Smooth muscle cell (in vitro differentiated cells): Measurements from ENCODE around the gene PHLDA1. TPM values are rescaled to one million over a fixed set of nuclear protein-coding genes. Genes with fewer than 3 reads are reported as not detected.

Source experiments
- DNase-seq: peaks from one replicate; lab custom pipeline; 2025; ENCODE audit not compliant: unreplicated experiment; lab: John Stamatoyannopoulos, UW
- H2AFZ ChIP-seq: fragments of 200-600 bp; sonication (generic); 2 replicates; pipeline ENCODE4 v1.6.0; 2016; ENCODE audit warnings: antibody characterized with exemption, low read depth, mild to moderate bottlenecking
- H3F3A ChIP-seq: fragments of 200-600 bp; sonication (generic); 2 replicates; pipeline ENCODE4 v1.6.0; 2017; ENCODE audit warnings: antibody characterized with exemption, low read depth
- H3K27ac ChIP-seq: fragments of 200-600 bp; sonication (generic); 2 replicates; pipeline ENCODE4 v1.5.1; 2016; ENCODE audit warnings: low read depth, mild to moderate bottlenecking
- H3K27me3 ChIP-seq: fragments of 200-600 bp; sonication (generic); 2 replicates; pipeline ENCODE4 v1.6.1; 2016; ENCODE audit warnings: low read depth, mild to moderate bottlenecking
- H3K36me3 ChIP-seq: fragments of 200-600 bp; sonication (generic); 2 replicates; pipeline ENCODE4 v1.5.1; 2016; ENCODE audit warnings: low read depth
- H3K4me1 ChIP-seq: fragments of 200-600 bp; sonication (generic); 2 replicates; pipeline ENCODE4 v1.5.1; 2016; ENCODE audit warnings: low read depth
- H3K4me2 ChIP-seq: fragments of 200-600 bp; sonication (generic); 2 replicates; pipeline ENCODE4 v1.6.0; 2016; ENCODE audit warnings: mild to moderate bottlenecking
- H3K4me3 ChIP-seq: fragments of 200-600 bp; sonication (generic); 2 replicates; pipeline ENCODE4 v1.5.1; 2016; ENCODE audit warnings: mild to moderate bottlenecking
- H3K79me2 ChIP-seq: fragments of 200-600 bp; sonication (generic); 2 replicates; pipeline ENCODE4 v1.6.0; 2016; ENCODE audit warnings: low read depth, mild to moderate bottlenecking
- H3K9ac ChIP-seq: fragments of 200-600 bp; sonication (generic); 2 replicates; pipeline ENCODE4 v1.6.0; 2016; ENCODE audit warnings: low read depth
- H3K9me3 ChIP-seq: fragments of 200-600 bp; sonication (generic); replicated peaks from 2 replicates; pipeline ENCODE4 v1.5.1; 2016; ENCODE audit warnings: low read depth
- H4K20me1 ChIP-seq: fragments of 200-600 bp; sonication (generic); 2 replicates; pipeline ENCODE4 v1.6.0; 2016; ENCODE audit warnings: low read depth
- CTCF ChIP-seq: fragments of 200-600 bp; sonication (generic); IDR thresholded peaks from 2 replicates; pipeline ENCODE4 v1.5.1; 2017; ENCODE audit warnings: borderline replicate concordance, mild to moderate bottlenecking, antibody characterized with exemption; ENCODE audit not compliant: insufficient read depth, poor library complexity, severe bottlenecking
- WGBS: methylation state at CpG from one replicate; pipeline ENCODE4 v1.1.7; 2016; ENCODE audit warnings: low lambda C conversion rate; 5-methylcytosine and 5-hydroxymethylcytosine counted together
- polyA plus RNA-seq: library from polyadenylated mRNA; unstranded; fragments of >200 nt; fragmentation: Nextera tagmentation; extraction: Ambion mirVana; gene quantifications from 2 replicates; pipeline ENCODE4 v1.2.1, GENCODE V29; 2016
- total RNA-seq: library from RNA; depleted of rRNA; stranded (reverse); fragments of >200 nt; gene quantifications from 2 replicates; pipeline ENCODE4 v1.2.3, GENCODE V29; 2014

The PHLDA1 gene
- total and polyA plus RNA-seq, 2 experiments from 2014 or later, result 70.2 to 88.6 TPM

- no peaks in the 10 kb centered on the region for H3K27me3 ChIP-seq
- H3K4me1 ChIP-seq, result peaks cover 8% of the 10 kb centered on the region
- WGBS, result 98% methylated on average over 3 of the region's 3 CpGs
- H3K79me2 ChIP-seq, result peaks cover 100% of the 10 kb centered on the region
- no peak overlapping the region for H3K4me3 ChIP-seq
- peaks cover 12% of the 10 kb centered on the region for H3F3A ChIP-seq
- H3K4me2 ChIP-seq, result no peak overlapping the region
- no peak overlapping the region for H3K27ac ChIP-seq
- no peak for TF ChIP-seq CTCF
- H2AFZ ChIP-seq, result no peak overlapping the region
- H4K20me1 ChIP-seq, result peaks cover 98% of the 10 kb centered on the region
- H3K9me3 ChIP-seq, result no peaks in the 10 kb centered on the region
- no peak for DNase-seq
- no peak overlapping the region for H3K9ac ChIP-seq
- H3K36me3 ChIP-seq, result peaks cover 22% of the 10 kb centered on the region
Observed at GRCh38 chr12:76072568-76072967, 41.0 kb upstream of the PHLDA1 start.

DNA sequence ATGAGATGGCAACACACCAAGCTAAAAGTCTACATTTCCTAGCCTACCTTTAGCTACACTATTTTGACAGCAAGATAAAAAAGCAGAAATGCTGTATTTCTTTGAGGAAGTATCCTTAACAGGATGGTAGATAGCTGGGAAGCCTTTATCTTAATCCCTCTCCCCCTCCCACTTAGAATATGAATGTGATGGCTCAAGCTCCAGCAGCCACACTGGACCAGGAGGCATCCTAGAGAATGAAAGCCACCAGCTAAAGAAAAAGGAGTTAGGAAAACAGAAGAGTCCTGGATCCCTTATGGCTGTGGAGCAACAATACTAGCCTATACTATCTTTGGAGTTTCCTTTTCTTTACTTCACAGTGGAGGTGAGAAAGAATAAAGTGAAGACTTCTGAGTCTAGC is 37.8 kb upstream of the PHLDA1 start:
- H3K4me3 ChIP-seq, result no peak overlapping the region
- peaks cover 51% of the 10 kb centered on the region for H3K36me3 ChIP-seq
- peaks cover 100% of the 10 kb centered on the region for H3K79me2 ChIP-seq
- peaks cover 13% of the 10 kb centered on the region for H3F3A ChIP-seq
- no peak for TF ChIP-seq CTCF
- no peak for DNase-seq
- H4K20me1 ChIP-seq, result peaks cover 85% of the 10 kb centered on the region
- no peaks in the 10 kb centered on the region for H3K27me3 ChIP-seq
- H3K27ac ChIP-seq, result peak overlapping the region; percentile 3
- H3K9ac ChIP-seq, result no peak overlapping the region
- H2AFZ ChIP-seq, result no peak overlapping the region
- H3K4me1 ChIP-seq, result no peaks in the 10 kb centered on the region
- no peak overlapping the region for H3K4me2 ChIP-seq
- H3K9me3 ChIP-seq, result peaks cover 14% of the 10 kb centered on the region

DNA sequence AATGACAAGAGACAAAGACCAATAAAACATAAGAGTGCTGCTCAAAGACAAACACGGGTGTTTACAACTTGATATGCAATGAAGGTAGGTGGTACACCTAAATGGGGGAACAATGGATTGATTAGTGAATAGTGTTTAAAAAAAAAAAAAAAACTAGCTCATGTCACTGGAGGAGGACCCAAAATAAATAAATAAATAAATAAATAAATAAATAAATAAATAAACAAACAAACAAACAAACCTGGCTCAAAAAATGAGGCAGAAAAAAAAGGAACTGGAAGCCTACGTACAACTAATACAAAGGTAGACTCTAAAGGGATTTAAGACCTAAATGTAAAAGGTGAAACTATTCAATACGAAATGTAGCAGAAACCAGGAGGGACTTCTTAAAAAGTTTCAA is 34.3 kb upstream of the PHLDA1 start:
- DNase-seq, result no peak
- peaks cover 85% of the 10 kb centered on the region for H4K20me1 ChIP-seq
- peaks cover 13% of the 10 kb centered on the region for H3F3A ChIP-seq
- H3K79me2 ChIP-seq, result peaks cover 100% of the 10 kb centered on the region
- no peaks in the 10 kb centered on the region for H3K27me3 ChIP-seq
- no peak overlapping the region for H3K27ac ChIP-seq
- H2AFZ ChIP-seq, result no peak overlapping the region
- no peak overlapping the region for H3K4me2 ChIP-seq
- no peak overlapping the region for H3K4me3 ChIP-seq
- 99% methylated on average over 3 of the region's 3 CpGs for WGBS
- no peak for TF ChIP-seq CTCF
- H3K4me1 ChIP-seq, result no peaks in the 10 kb centered on the region
- peaks cover 14% of the 10 kb centered on the region for H3K9me3 ChIP-seq
- H3K9ac ChIP-seq, result no peak overlapping the region
- peaks cover 51% of the 10 kb centered on the region for H3K36me3 ChIP-seq

- Histone ChIP-seq H3K79me2 (peaks cover 100% of the 10 kb centered on the region), H3K27me3 (no peaks in the 10 kb centered on the region), H3F3A (peaks cover 13% of the 10 kb centered on the region), H4K20me1 (peaks cover 85% of the 10 kb centered on the region), H3K4me3 (no peak overlapping the region), H3K9ac (no peak overlapping the region), H3K27ac (no peak overlapping the region), H3K4me2 (no peak overlapping the region), H3K36me3 (peaks cover 47% of the 10 kb centered on the region), H2AFZ (no peak overlapping the region), H3K9me3 (peaks cover 14% of the 10 kb centered on the region), H3K4me1 (no peaks in the 10 kb centered on the region)
- DNase-seq, result no peak
- TF ChIP-seq CTCF, result no peak
- WGBS, result 100% methylated on average over 1 of the region's 1 CpG
Observed at GRCh38 chr12:76064904-76065303, 33.3 kb upstream of the PHLDA1 start.
